Fibroblast of skin of abdomen (primary cell): Measurements from ENCODE around the gene GATAD2B. TPM values are rescaled to one million over a fixed set of nuclear protein-coding genes. Genes with fewer than 3 reads are reported as not detected.

Source experiments
- DNase-seq: peaks from one replicate; pipeline ENCODE4 v3.0.0-alpha.2; 2013
- polyA plus RNA-seq, 2 experiments: library from polyadenylated mRNA; unstranded; fragments of 120-200 nt; gene quantifications; one replicate each; pipeline ENCODE4 v1.2.1, GENCODE V29; 2013; ENCODE audit not compliant: insufficient read length in 2 of 2

The GATAD2B gene
- 13.3 TPM for polyA plus RNA-seq (2013, experiment 1 of 2; ENCODE audit: insufficient read length)
- 14.1 TPM for polyA plus RNA-seq (2013, experiment 2 of 2; ENCODE audit: insufficient read length)

GRCh38 chr1:153922972-153923925 is at the start of gene GATAD2B:
GATAD2B (minus strand) TSS chr1:153922972; CDS start chr1:153828347, 94,625 bp downstream.
- DNase-seq: peak; percentile 100

GRCh38 chr1:153970346-153970745 is 47.6 kb upstream of the GATAD2B start:
- no peak for DNase-seq

GRCh38 chr1:153968972-153969371 is 46.2 kb upstream of the GATAD2B start:
- no peak for DNase-seq

- DNase-seq: no peak
Measured at GRCh38 chr1:153968408-153968807, 45.6 kb upstream of the GATAD2B start.

GRCh38 chr1:153968000-153968363 is 45.2 kb upstream of the GATAD2B start:
- DNase-seq: no peak

GRCh38 chr1:153967107-153967999 is 44.6 kb upstream of the GATAD2B start, which contains the start of gene CREB3L4:
CREB3L4 (plus strand) TSS chr1:153967902; CDS start chr1:153968526, 624 bp downstream.
- DNase-seq: peak; percentile 97

- peak; percentile 39 for DNase-seq
Measured at GRCh38 chr1:153963850-153964331, 41.1 kb upstream of the GATAD2B start.

GRCh38 chr1:153963030-153963849 is 40.5 kb upstream of the GATAD2B start, which contains the start of gene SLC39A1:
SLC39A1 (minus strand) TSS chr1:153963537; CDS start chr1:153962715, 822 bp downstream.
- peak; percentile 96 for DNase-seq

- DNase-seq: no peak
Measured at GRCh38 chr1:153962088-153963029, 39.6 kb upstream of the GATAD2B start.

GRCh38 chr1:153961421-153961820 is 38.6 kb upstream of the GATAD2B start:
- no peak for DNase-seq

GRCh38 chr1:153960206-153960605 is 37.4 kb upstream of the GATAD2B start:
- no peak for DNase-seq

GRCh38 chr1:153959454-153959853 is 36.7 kb upstream of the GATAD2B start:
- DNase-seq: no peak

- no peak for DNase-seq
Measured at GRCh38 chr1:153958961-153959260, 36.1 kb upstream of the GATAD2B start.

GRCh38 chr1:153958111-153958960 is 35.6 kb upstream of the GATAD2B start, which contains the start of gene CRTC2:
CRTC2 (minus strand) TSS chr1:153958612; CDS start chr1:153958497, 115 bp downstream.
- peak; percentile 98 for DNase-seq

GRCh38 chr1:153957744-153958110 is 35.0 kb upstream of the GATAD2B start:
- no peak for DNase-seq

GRCh38 chr1:153956997-153957715 is 34.4 kb upstream of the GATAD2B start:
- no peak for DNase-seq

- no peak for DNase-seq
Measured at GRCh38 chr1:153954826-153955225, 32.1 kb upstream of the GATAD2B start.

- no peak for DNase-seq
Measured at GRCh38 chr1:153953859-153954365, 31.1 kb upstream of the GATAD2B start.

GRCh38 chr1:153951801-153952200 is 29.0 kb upstream of the GATAD2B start:
- DNase-seq: no peak
